ENCODE results near the gene TRIM7. TPM values are rescaled to one million over a fixed set of nuclear protein-coding genes. Genes with fewer than 3 reads are reported as not detected.

TRIM7 gene
- total RNA-seq, 4 donors from 2014 or later, result 0.88 to 2.6 (median 2.2) TPM

- Histone ChIP-seq H3K27me3 (no peaks in the 10 kb centered on the region), H3K36me3 (no peaks in the 10 kb centered on the region), H3K4me3 (no peak overlapping the region), H3K27ac (no peak overlapping the region), H3K9me3 (no peaks in the 10 kb centered on the region), H3K4me1 (peaks cover 0 to 32% (median 11%) of the 10 kb centered on the region in 4 donors)
- no peak for DNase-seq
- TF ChIP-seq CTCF (IDR thresholded peaks at IDR 0.05) (no peak), POLR2A (IDR thresholded peaks at IDR 0.05) (no peak)
Measured at GRCh38 chr5:181219262-181220177, 14.5 kb upstream of the TRIM7 start.

- peak overlapping the region; percentile 28 to 64 (median 44) for H3K4me3 ChIP-seq
- H3K27ac ChIP-seq, result peak overlapping the region in 3 of 4 donors; percentile 1 to 94 (median 29)
- no peak for DNase-seq
- no peaks in the 10 kb centered on the region for H3K27me3 ChIP-seq
- H3K4me1 ChIP-seq, result peaks cover 0 to 28% (median 8%) of the 10 kb centered on the region in 4 donors
- no peaks in the 10 kb centered on the region for H3K9me3 ChIP-seq
- no peaks in the 10 kb centered on the region for H3K36me3 ChIP-seq
- TF ChIP-seq POLR2A (IDR thresholded peaks at IDR 0.05), result no peak
- no peak for TF ChIP-seq CTCF (IDR thresholded peaks at IDR 0.05)
Measured at GRCh38 chr5:181218795-181219124, 13.8 kb upstream of the TRIM7 start.

GRCh38 chr5:181217803-181218062 lies 12.7 kb upstream of the TRIM7 start:
- H3K9me3 ChIP-seq, result no peaks in the 10 kb centered on the region
- peaks cover 0 to 28% (median 8%) of the 10 kb centered on the region in 4 donors for H3K4me1 ChIP-seq
- H3K4me3 ChIP-seq, result peak overlapping the region; percentile 28 to 64 (median 44)
- no peaks in the 10 kb centered on the region for H3K27me3 ChIP-seq
- TF ChIP-seq CTCF (IDR thresholded peaks at IDR 0.05) (no peak), POLR2A (IDR thresholded peaks at IDR 0.05) (no peak)
- DNase-seq, result peak in 2 of 3 donors; percentile 78 to 83
- peak overlapping the region; percentile 29 to 94 (median 61) for H3K27ac ChIP-seq
- H3K36me3 ChIP-seq, result no peaks in the 10 kb centered on the region

GRCh38 chr5:181217111-181217802 lies 12.3 kb upstream of the TRIM7 start:
- Histone ChIP-seq H3K27me3 (no peaks in the 10 kb centered on the region), H3K27ac (peak overlapping the region; percentile 29 to 94 (median 61)), H3K4me1 (peaks cover 0 to 28% (median 8%) of the 10 kb centered on the region in 4 donors)

More at GRCh38 chr5:181217111-181217802, 12.3 kb upstream of the TRIM7 start:
- TF ChIP-seq POLR2A (IDR thresholded peaks at IDR 0.05) (no peak), CTCF (IDR thresholded peaks at IDR 0.05) (peak in 1 of 6 experiments; percentile 8)
- Histone ChIP-seq H3K36me3 (no peaks in the 10 kb centered on the region), H3K4me3 (peak overlapping the region; percentile 28 to 64 (median 44)), H3K9me3 (no peaks in the 10 kb centered on the region)
- DNase-seq, result peak; percentile 54 to 78 (median 64)

Measured in Peyer's patch (tissue), 4 donors.